Measurements from ENCODE around the gene ABHD5.
"Not testable (repeated sequence)": the region's sequence is repeated elsewhere in the genome, so short reads cannot be mapped to it uniquely, and the experiment has no call there.

DNA sequence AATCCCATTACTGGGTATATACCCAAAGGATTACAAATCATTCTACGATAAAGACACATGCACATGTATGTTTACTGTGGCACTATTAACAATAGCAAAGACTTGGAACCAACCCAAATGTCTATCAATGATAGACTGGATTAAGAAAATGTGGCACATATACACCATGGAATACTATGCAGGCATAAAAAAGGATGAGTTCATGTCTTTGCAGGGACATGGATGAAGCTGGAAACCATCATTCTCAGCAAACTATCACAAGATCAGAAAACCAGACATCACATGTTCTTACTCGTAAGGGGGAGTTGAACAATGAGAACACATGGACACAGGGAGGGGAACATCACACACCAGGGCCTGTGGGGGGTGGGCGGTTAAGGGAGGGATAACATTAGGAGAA, 25.7 kb upstream of the ABHD5 start:
- TF ChIP-seq, protein P1, sequence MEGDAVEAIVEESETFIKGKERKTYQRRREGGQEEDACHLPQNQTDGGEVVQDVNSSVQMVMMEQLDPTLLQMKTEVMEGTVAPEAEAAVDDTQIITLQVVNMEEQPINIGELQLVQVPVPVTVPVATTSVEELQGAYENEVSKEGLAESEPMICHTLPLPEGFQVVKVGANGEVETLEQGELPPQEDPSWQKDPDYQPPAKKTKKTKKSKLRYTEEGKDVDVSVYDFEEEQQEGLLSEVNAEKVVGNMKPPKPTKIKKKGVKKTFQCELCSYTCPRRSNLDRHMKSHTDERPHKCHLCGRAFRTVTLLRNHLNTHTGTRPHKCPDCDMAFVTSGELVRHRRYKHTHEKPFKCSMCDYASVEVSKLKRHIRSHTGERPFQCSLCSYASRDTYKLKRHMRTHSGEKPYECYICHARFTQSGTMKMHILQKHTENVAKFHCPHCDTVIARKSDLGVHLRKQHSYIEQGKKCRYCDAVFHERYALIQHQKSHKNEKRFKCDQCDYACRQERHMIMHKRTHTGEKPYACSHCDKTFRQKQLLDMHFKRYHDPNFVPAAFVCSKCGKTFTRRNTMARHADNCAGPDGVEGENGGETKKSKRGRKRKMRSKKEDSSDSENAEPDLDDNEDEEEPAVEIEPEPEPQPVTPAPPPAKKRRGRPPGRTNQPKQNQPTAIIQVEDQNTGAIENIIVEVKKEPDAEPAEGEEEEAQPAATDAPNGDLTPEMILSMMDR (IDR thresholded peaks at IDR 0.05): not testable (repeated sequence)
- TF ChIP-seq POLR2A (IDR thresholded peaks at IDR 0.05): not testable (repeated sequence)

Measured in uterus (tissue), 2 donors.